CD14-positive monocyte (primary cell): ENCODE results near the gene DLG1. TPM values are rescaled to one million over a fixed set of nuclear protein-coding genes. Genes with fewer than 3 reads are reported as not detected.

Source experiments
- DNase-seq, 3 donors: peaks; one replicate each; pipeline ENCODE4 v3.0.0-alpha.2; 2011 to 2022
- H2AFZ ChIP-seq: 2 replicates; pipeline ENCODE4 v1.6.0; 2012; ENCODE audit warnings: mild to moderate bottlenecking, low read depth, low read length, inconsistent platforms; ENCODE audit not compliant: insufficient read depth, poor library complexity, severe bottlenecking
- H3K27ac ChIP-seq, 2 donors: 1 replicate in 1 of 2; 2 replicates in 1 of 2; pipeline ENCODE4 v1.5.1; 2012 to 2013; ENCODE audit warnings: low read length in 2 of 2, control low read depth in 1 of 2, inconsistent platforms in 1 of 2, low read depth in 1 of 2, mild to moderate bottlenecking in 1 of 2
- H3K27me3 ChIP-seq, 2 donors: one replicate each; pipeline versions ENCODE4 v1.6.0 to v1.6.1; 2011 to 2013; ENCODE audit warnings: low read length in 2 of 2; ENCODE audit not compliant: control insufficient read depth in 2 of 2, insufficient read depth in 2 of 2
- H3K36me3 ChIP-seq, 2 donors: replicated peaks in 1 of 2; 1 replicate in 1 of 2; 2 replicates in 1 of 2; pipeline versions ENCODE4 v1.5.1 to v1.6.1; 2012 to 2013; ENCODE audit warnings: low read length in 2 of 2, control low read depth in 1 of 2, inconsistent platforms in 1 of 2, mild to moderate bottlenecking in 1 of 2; ENCODE audit not compliant: insufficient read depth in 2 of 2, control insufficient read depth in 1 of 2
- H3K4me1 ChIP-seq, 2 donors: 1 replicate in 1 of 2; 2 replicates in 1 of 2; pipeline versions ENCODE4 v1.5.1 to v1.6.1; 2012 to 2013; ENCODE audit warnings: low read length in 2 of 2, control low read depth in 1 of 2, inconsistent platforms in 1 of 2, mild to moderate bottlenecking in 1 of 2, moderate library complexity in 1 of 2; ENCODE audit not compliant: insufficient read depth in 2 of 2, control insufficient read depth in 1 of 2
- H3K4me2 ChIP-seq: replicated peaks from 2 replicates; pipeline ENCODE3; 2012; ENCODE audit warnings: low read length, moderate library complexity, mild to moderate bottlenecking; ENCODE audit not compliant: poor library complexity, severe bottlenecking; ENCODE audit errors: extremely low read depth
- H3K4me3 ChIP-seq, 3 experiments: fragments of 200-600 bp in 1 of 3; sonication (generic) in 1 of 3; replicated peaks in 1 of 3; 1 replicate in 2 of 3; 2 replicates in 1 of 3; pipeline ENCODE4 v1.5.1; 2011 to 2013; ENCODE audit warnings: low read length in 3 of 3, mild to moderate bottlenecking in 3 of 3, control low read depth in 2 of 3, low read depth in 2 of 3, inconsistent platforms in 1 of 3, moderate library complexity in 1 of 3
- H3K79me2 ChIP-seq: 2 replicates; pipeline ENCODE4 v1.6.0; 2012; ENCODE audit warnings: mild to moderate bottlenecking, control low read depth, inconsistent platforms, low read length, moderate library complexity; ENCODE audit not compliant: insufficient read depth
- H3K9ac ChIP-seq: 2 replicates; pipeline ENCODE4 v1.6.0; 2017; ENCODE audit warnings: low read length, mild to moderate bottlenecking; ENCODE audit not compliant: insufficient read depth, poor library complexity, severe bottlenecking
- H3K9me3 ChIP-seq, 2 donors: replicated peaks in 1 of 2; 1 replicate in 1 of 2; 2 replicates in 1 of 2; pipeline versions ENCODE4 v1.5.1 to v1.6.1; 2012 to 2013; ENCODE audit warnings: low read length in 2 of 2, control low read depth in 1 of 2; ENCODE audit not compliant: control insufficient read depth in 1 of 2, insufficient read depth in 1 of 2
- H4K20me1 ChIP-seq: 2 replicates; pipeline ENCODE4 v1.6.0; 2012; ENCODE audit warnings: mild to moderate bottlenecking, low read length, control low read depth, moderate library complexity; ENCODE audit not compliant: insufficient read depth
- H3K27ac Mint-ChIP-seq, 7 donors: one replicate each; pipeline ENCODE4 v1.8.0; 2020; ENCODE audit warnings: mild to moderate bottlenecking in 7 of 7, mixed read lengths in 7 of 7, moderate library complexity in 6 of 7, inconsistent platforms in 2 of 7
- H3K27me3 Mint-ChIP-seq, 3 donors: one replicate each; pipeline ENCODE4 v1.8.0; 2021 to 2022; ENCODE audit warnings: low read depth in 3 of 3, mild to moderate bottlenecking in 3 of 3, mixed read lengths in 3 of 3, moderate library complexity in 3 of 3, inconsistent platforms in 1 of 3
- H3K36me3 Mint-ChIP-seq, 2 donors: one replicate each; pipeline ENCODE4 v1.8.0; 2020; ENCODE audit warnings: mixed read lengths in 2 of 2, inconsistent platforms in 1 of 2, mild to moderate bottlenecking in 1 of 2
- H3K4me1 Mint-ChIP-seq: one replicate; pipeline ENCODE4 v1.8.0; 2020; ENCODE audit warnings: mild to moderate bottlenecking, mixed read lengths
- H3K4me3 Mint-ChIP-seq, 2 donors: one replicate each; pipeline ENCODE4 v1.8.0; 2020; ENCODE audit warnings: mild to moderate bottlenecking in 2 of 2, mixed read lengths in 2 of 2, moderate library complexity in 1 of 2
- H3K9me3 Mint-ChIP-seq, 7 donors: one replicate each; pipeline ENCODE4 v1.8.0; 2020 to 2022; ENCODE audit warnings: mixed read lengths in 7 of 7, mild to moderate bottlenecking in 6 of 7, moderate library complexity in 6 of 7, inconsistent platforms in 2 of 7
- CTCF ChIP-seq: fragments of 200-600 bp; IDR thresholded peaks from one replicate; pipeline ENCODE4 v1.8.0; 2022; ENCODE audit warnings: antibody characterized with exemption, mild to moderate bottlenecking
- WGBS: methylation state at CpG from one replicate; pipeline ENCODE4 v1.1.5; 2013; ENCODE audit warnings: missing lambda C conversion rate; ENCODE audit not compliant: insufficient coverage; 5-methylcytosine and 5-hydroxymethylcytosine counted together
- intact Hi-C, 2 donors: fragments of 100-400 bp; cut with micrococcal nuclease; formaldehyde crosslinking; loops; one replicate each; pipeline versions ENCODE4 v1.15.0 to v1.15.1; 2023
- polyA plus RNA-seq, 3 donors: library from polyadenylated mRNA; depleted of rRNA in 1 of 3; unstranded in 2 of 3; stranded (reverse) in 1 of 3; fragments of 300-500 nt in 2 of 3; fragments of >200 nt in 1 of 3; fragmentation: Illumina TruSeq in 2 of 3; gene quantifications; 1 replicate in 2 of 3; 2 replicates in 1 of 3; pipeline ENCODE4 v1.2.3, GENCODE V29; 2012 to 2021

Gene DLG1
- polyA plus RNA-seq, 3 donors: 6.5 to 21.9 (median 10.2) TPM

GRCh38 chr3:197104738-197105137 is 193.7 kb downstream of the DLG1 start:
- H3K4me3 ChIP-seq: no peak overlapping the region
- Mint-ChIP-seq H3K9me3 (peaks cover 0 to 2% (median 0%) of the 10 kb centered on the region in 7 donors), H3K4me3 (no peak overlapping the region), H3K27me3 (no peaks in the 10 kb centered on the region), H3K4me1 (peaks cover 2% of the 10 kb centered on the region), H3K36me3 (peaks cover 37 to 44% of the 10 kb centered on the region in 2 donors), H3K27ac (no peak overlapping the region)
- no peak for DNase-seq
- no peaks in the 10 kb centered on the region for H3K27me3 ChIP-seq
- intact Hi-C loops: no loop called here
- no peak for TF ChIP-seq CTCF
- no peak overlapping the region for H2AFZ ChIP-seq
- no peak overlapping the region for H3K9ac ChIP-seq
- peaks cover 10 to 42% of the 10 kb centered on the region in 2 donors for H3K36me3 ChIP-seq
- H3K4me1 ChIP-seq: no peaks in the 10 kb centered on the region
- no peaks in the 10 kb centered on the region for H3K79me2 ChIP-seq
- H3K9me3 ChIP-seq: no peaks in the 10 kb centered on the region
- H4K20me1 ChIP-seq: no peaks in the 10 kb centered on the region
- H3K4me2 ChIP-seq: no peak overlapping the region
- no peak overlapping the region for H3K27ac ChIP-seq
- no CpG with 5 or more reads among the region's 1 CpG for WGBS

GRCh38 chr3:197103766-197104165 is 194.6 kb downstream of the DLG1 start:
- no CpG with 5 or more reads among the region's 1 CpG for WGBS
- Mint-ChIP-seq H3K9me3 (peaks cover 0 to 2% (median 0%) of the 10 kb centered on the region in 7 donors), H3K4me1 (peaks cover 2% of the 10 kb centered on the region), H3K27ac (no peak overlapping the region), H3K36me3 (peaks cover 39 to 44% of the 10 kb centered on the region in 2 donors), H3K4me3 (no peak overlapping the region), H3K27me3 (no peaks in the 10 kb centered on the region)
- H3K27me3 ChIP-seq: no peaks in the 10 kb centered on the region
- no peak overlapping the region for H2AFZ ChIP-seq
- no peak overlapping the region for H3K9ac ChIP-seq
- H3K4me3 ChIP-seq: no peak overlapping the region
- no peak overlapping the region for H3K4me2 ChIP-seq
- no peaks in the 10 kb centered on the region for H3K9me3 ChIP-seq
- H3K27ac ChIP-seq: no peak overlapping the region
- no peak for TF ChIP-seq CTCF
- H3K36me3 ChIP-seq: peaks cover 12 to 47% of the 10 kb centered on the region in 2 donors
- H3K79me2 ChIP-seq: no peaks in the 10 kb centered on the region
- no peak for DNase-seq
- no peaks in the 10 kb centered on the region for H3K4me1 ChIP-seq
- H4K20me1 ChIP-seq: no peaks in the 10 kb centered on the region
- intact Hi-C loops: no loop called here
